Stimulated activated CD4-positive, alpha-beta T cell treated with anti-CD3 and anti-CD28 coated beads, TNF-alpha, amount 100 ng/mL, for 4 hours (primary cell): Measurements from ENCODE around the gene MAPKBP1.

ENCODE experiments used
- DNase-seq, 3 experiments: peaks; one replicate each; pipeline ENCODE4 v3.0.0-alpha.2; 2020; ENCODE audit warnings: low read depth in 3 of 3

Gene MAPKBP1

DNA sequence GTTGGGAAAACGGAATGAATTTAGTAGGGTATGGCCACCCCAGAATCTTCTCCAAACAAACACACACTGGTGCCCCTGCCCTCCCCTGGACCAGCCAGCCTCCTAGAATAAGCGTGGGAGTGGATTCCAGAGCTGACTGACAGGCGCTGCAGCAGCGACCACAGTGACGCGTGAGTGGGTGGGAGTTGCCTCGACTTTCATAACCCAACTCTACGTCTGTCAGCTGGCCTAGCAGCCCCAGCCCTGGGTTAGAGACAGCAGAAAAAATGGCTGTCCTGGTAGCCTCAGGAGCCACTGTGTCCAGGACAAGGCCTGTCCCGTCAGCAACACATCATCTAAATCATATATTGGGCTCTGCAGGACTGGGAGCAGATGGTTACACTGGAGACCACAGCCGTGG, 74.3 kb downstream of the MAPKBP1 start:
- DNase-seq: no peak

DNA sequence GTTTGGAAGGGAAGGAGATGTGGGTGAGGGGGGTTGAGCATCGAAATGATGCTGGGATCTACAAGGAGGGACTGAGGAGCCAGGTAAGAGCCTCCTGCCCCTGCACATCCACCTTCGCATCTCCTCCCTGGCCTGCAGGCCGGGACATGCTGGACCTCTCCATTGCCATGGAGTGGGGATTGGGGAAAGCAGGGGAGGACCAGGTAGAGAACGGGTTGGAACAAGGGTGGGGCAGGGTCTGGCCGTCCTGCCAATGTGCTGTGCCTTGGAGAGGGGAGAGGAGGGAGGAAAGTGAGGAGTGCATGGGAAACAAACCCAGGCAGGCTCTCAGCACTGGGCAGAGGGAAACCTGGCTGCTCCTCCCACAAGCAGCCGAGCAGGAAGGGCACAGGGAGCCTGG, 74.9 kb downstream of the MAPKBP1 start:
- DNase-seq: no peak

DNA sequence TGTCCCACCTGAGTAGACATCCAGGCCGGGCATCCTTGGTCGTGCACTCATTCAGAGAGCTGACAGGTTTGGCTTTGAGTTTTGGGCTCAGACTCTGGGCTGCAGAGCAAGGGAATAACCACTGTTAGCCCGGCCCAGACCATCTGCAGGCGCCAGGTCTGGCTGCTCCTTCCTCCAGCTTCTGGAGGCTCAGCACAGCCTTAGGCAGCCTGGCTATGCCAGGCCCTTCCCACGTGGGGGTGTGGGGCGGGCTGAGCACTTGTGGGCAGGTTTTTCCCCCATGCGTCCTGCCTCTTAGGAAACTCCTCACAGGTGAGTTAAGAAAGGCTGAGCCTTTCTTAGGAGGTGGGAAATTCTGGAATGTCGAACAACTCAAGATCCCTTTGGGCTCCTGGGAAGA, 75.6 kb downstream of the MAPKBP1 start:
- no peak for DNase-seq

DNA sequence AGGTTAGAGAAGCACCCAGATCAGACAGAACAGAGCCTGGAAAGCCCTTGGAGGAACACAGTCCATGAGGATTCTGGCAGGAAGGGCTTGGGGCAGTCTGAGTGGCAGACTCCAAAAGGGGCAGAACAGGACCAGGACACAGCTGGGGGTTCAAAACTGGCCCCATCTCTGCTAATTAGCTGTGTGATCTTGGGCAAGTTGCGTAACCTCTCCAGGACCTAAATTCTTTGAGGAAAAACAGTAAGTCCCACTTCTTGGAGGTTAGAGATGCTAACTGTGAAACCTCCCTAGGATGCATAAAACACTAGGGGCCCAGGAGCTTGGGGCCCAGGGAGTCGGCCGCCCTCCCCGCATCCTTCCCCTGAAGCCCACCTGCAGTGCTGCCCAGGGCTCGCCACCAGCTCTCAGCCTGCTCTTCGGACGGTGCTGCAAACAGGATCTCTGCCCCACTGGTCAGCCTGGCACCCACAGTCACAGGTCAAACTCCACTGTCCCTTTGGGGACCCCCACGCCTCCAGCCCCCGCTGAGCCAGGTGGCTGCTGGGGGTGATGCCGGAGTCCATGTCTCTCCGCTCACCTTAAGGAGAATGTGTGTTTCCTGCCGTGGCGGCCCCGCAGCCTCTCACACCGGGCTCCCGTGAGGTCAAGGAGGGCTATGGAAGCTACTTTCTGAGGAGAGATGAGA, 76.3 kb downstream of the MAPKBP1 start:
- DNase-seq: no peak

DNA sequence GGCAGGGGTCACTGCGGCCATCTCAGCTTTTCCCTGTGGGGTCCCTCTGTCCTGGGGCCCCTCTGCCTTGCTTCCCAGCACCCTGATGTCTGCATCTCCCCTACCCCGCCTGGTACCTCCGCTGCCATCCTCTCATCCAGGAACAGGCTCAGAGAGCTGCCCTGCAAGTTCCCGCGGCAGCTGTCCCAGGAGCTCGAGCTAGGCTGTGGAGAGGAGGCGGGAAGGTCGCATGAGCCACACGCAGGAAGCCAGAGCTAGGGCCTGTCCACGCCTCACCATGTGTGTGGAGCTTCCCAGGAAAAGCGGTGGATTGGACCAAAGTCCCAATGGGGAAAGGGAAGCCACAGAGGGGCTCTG, 76.9 kb downstream of the MAPKBP1 start:
- no peak for DNase-seq

DNA sequence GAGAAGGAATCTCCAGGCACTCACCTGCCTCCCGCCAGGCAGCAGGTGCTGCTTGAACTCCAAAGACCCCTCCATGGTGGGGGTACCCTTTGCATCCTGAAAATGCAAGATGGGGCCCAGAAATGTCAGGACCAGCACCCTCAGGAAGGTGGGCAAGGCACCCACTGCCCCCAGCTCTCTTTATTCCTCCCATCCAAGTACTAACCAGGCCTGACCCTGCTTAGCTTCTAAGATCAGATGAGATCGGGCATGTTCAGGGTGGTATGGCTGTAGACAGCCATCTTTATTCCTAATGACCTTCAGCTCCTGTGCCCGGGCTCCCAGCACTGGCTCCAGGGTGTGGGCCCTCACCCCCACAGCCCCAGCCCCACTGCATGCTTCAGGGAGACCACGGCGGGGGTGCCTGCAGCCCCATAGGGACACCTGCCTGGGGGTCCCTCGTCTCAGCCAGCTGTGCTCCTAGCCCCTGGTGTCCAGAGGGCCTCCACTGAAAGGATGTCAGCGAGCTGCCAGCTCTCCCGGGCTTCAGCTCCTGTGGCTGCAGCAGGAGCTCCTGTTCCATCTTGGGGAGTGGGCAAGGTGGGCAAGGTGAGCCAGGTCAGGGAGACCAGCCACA, 77.6 kb downstream of the MAPKBP1 start:
- DNase-seq: no peak

DNA sequence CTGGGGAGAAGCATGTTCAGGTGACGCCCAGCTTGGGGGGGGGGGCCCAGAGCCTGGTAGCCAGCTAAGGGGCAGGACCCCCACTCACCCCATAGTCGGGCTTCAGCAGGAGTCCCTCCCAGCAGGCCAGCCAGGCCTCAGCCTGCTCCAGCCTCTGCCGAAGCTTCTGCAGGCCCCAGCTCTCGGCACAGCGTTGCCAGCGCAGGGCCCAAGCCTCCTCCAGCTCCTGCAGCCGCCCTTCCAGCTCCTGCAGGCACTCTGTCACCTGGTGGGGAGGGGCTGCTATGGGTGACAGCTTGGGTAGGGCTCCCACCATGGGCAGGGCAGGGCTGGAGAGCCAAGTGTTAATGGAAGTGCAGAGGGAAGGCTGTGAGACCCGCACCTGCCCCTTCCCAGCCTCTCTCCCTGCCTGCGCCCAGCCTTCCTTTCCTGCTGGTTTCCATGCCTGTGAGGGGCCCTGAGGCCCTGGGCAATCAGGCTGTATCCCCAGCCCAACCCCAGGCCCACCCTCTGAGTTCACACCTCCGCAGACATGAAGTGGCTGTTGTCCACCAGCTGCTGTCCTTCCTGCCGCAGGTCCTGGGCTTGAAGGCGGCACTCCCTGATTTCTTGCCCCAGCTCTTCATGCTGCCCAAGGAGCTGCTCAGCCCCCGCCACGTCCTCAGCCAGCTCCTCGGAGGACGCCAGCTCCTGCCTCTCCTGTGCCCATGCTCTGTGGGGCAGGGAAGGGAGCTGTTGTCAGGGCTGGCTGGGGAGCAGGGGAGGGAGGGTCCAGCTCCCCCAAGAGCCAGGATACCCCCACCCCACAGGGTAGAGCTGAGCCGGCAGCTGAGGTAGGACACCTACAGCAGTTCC, 78.7 kb downstream of the MAPKBP1 start:
- DNase-seq: no peak

DNA sequence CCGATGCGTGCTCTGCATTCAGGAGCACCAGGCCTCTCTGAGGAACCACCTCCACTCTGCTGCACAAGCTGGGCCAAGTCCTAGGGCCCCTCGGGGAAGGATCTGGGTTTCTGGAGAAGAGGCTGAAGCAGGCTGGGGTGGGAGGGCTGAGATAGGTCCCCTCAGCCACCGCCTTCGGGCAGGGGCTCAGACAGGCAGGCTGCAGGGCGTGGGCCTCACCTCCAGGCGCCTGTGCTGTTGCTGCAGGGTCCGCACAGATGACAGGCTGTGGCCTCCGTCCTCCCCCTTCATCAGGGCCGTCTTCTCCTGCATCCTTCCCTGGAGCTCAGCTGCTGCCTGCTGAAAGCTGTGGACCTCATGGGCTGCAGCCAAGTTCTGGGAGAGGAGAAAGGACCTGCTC, 79.5 kb downstream of the MAPKBP1 start:
- DNase-seq: no peak

DNA sequence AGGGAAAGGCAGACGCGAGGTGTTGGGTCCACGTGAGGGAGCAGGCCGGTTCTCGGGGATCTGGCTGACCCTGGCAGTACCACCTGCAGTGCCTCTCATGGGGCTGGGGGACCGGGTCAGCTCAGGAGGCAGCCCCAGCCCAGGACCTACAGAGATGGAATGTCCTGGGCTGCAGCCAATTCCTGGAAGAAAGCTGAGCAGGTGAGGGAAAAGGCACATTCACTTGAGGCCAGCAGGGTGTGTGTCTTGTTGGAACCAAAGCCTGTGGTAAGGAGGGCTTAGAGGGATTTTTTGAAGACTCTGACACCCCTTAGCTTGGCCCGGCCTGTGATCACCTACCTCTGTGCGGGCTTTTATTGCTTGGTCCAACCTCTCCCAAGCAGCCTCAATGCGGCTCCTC, 80.2 kb downstream of the MAPKBP1 start:
- DNase-seq: no peak

DNA sequence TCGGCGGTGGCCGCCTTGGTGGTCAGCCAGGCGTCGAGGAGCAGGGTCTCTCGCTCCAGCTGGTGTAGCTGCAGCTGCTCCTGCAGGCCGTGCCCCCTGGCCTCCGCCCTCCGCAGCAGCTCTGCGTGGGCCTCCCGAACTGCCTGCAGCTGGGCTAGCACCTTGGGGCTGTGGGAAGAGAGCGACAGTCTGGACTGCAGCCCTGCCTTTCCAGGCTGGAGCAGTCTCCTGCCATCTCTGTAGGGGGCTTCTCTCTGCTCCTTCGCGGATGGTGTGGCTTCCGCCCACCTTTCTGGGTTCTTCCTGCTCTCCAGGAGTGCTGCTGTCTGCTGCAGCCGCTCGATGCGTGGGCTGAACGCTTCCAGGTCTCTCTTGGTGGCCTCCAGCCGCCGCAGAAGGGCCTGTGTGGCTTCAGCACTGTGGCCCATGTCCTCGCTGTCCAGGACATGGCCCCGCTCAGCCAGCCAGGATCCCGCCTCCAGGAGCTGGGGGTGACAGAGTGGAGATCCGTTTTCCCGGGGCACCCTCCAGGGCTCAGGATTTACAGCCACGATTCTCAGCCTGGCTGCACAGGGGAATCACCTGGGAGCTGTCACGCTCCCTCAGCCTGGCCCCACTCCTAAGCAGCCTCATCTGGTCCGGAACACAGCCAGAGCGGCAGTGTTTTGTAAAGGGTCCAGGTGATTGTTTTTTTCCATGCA, 81.1 kb downstream of the MAPKBP1 start:
- no peak for DNase-seq

DNA sequence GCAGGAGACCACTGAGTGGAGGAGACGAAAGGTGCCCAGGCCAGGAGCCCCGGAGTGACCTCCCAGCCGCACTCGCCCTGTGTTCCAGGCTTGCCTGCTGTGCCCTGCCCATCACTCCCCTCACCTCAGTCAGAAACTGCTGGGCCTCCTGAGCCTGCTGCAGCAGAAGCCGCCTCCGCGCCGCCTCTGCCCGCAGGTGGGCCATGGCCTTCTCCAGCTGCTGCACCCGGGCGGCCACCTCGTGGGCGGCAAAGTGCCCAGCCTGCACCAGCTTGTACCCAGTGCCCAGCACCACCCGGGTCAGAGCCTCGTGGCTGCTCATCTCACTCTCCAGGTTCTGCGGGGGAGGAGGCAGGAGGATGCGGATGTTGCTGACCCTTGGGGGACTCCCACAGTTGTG, 82.0 kb downstream of the MAPKBP1 start:
- no peak for DNase-seq

DNA sequence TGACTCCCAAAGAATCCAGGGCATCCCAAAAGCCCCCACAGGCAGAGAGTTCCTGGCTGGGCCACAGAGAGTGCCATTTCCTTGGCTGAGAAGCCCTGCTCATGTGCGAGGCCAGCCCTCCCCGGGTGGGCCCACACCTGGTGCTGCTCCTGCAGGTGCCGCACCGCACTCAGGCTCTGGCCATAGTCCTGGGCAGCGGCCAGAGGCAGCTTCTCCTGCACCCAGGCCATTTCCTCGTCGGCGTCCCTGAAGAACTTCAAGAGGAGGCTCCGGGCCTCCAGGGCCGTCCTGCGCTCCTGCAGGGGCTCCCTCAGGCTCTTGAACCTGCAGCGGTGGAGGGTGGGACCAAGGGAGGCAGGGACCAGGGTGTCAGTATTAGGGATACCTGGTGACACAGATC, 82.4 kb downstream of the MAPKBP1 start:
- DNase-seq: no peak

DNA sequence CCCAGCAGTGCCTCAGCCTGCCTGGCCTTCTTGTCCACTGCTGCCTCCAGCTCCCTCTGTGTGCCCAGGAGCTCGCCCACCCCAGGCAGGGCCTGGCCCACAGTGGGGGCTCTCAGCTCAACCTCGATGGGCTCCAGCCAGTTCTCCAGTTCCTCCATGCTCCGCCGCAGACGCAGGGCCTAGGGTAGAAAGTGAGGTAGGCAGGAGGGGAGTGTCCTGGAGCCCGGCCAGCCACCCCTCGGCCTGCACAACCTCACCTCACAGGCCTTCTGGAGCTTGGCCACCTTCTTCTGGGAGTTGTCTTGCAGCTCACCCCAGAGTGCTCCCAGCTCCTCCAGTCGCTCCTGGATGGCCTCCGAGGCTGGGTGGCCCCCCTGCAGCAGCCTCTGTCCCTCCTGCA, 83.0 kb downstream of the MAPKBP1 start:
- DNase-seq: no peak

DNA sequence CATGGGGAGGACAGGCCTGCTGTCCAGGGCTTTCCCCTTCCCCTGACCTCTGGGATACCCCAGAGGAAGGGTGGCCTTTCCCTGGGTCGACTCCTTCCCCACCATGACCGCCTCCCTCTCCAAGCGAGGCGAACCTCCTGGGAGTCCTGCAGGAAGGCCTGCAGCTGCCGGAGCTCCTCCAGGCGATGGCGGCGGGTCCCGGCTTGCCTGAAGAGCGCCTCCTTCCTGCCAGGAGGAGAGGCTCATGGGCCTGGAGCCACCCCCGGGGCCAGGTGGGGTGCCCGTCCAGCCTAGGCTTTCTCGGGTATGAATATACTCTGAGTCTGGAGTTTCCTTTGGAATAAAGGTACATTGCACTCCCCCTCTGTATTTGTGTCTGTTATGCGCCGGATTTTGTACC, 84.5 kb downstream of the MAPKBP1 start:
- DNase-seq: no peak

DNA sequence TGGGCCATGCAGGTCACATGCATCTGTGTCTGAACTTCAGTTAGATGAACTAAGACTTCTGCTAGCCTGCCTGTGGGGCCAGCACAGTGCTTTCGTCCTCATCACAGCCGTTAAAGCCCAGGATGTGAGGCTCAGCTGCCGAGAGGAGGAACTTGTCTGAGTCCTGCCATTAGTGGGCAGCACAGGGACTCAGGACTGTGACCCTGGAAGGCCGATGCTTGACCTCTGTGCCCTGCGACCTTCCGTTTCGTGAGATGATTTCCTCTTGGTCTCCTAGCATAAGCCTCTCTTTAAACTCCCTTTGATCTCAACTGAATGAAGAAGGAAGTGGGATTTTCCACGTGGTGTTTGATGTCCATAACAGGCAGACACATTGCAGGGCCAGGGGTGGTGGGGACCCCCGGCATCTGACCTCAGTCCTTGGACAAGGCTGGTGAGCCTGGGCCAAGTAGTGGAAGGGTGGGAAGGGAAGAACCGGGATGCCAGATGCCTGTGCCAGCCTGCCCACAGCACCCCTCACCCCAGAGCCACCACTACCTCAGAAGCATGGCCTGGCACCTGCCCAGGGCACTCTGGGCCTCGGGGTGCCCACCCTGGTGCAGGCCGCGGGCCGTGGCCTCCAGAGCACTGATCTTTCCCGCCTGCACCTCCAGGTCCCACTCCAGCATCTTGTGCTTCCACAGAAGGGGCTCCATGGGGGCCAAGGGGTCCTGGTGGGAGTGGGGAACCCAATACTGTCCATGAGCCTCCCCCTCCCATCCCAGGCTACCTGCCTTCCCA, 86.0 kb downstream of the MAPKBP1 start:
- DNase-seq: no peak

DNA sequence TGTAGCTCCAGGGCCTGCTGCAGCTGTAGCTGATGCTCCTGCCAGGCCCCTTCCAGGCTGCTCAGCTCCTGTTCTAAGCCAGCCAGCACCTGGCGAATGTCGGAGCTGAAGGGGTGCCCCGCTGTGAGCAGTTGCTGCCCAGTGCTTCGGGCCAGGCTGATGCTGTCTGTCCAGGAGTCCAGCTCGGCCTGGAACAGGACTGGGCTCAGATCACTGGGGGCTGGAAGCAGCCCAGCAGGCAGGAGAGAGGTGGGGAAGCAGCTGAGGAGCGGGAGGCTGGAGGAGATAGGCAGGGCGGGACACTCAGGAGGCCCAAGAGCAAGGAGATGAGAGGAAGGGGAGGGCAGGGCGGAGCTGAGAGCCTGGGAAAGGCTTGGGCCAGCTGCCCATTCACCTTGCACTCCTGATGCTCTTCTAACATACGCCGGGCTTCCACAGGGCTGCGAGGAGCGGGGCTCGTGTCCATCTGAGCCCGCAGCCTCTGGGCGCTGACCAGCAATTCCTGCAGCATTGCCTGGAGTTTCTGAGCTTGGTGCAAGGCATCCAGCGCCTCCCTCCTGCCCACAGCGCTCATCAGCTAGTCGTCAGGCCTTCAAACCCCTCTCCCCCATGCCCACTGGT, 87.6 kb downstream of the MAPKBP1 start:
- no peak for DNase-seq

DNA sequence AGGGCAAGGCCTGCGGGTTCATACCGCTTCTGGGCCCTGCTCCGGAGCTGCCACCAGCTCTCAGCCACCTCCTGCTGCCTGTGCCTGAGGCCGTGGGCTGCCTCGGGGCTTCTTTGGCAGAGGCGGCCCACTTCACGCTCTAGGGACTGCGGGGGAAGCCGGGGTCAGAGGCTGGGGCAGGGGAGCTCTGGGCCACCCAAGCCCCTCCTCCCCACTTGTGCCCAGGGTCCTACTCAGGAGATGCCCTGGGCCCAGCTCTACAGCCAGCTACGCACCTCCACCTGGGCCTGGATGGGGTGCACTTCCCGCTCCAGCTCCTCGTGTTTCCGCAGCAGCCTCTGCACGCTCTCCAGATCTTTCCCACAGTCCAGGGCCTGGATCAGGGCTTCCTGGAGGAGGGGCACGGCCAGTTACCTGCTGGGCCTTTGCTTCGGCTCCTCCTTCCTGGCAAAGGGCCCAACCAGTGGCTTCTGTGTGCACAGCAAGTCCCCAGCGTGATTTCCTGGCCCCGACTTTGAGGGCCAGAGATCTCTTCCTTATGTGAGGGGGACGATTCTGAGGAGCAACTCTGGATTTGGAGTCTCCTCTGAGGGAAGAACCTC, 88.3 kb downstream of the MAPKBP1 start:
- no peak for DNase-seq

DNA sequence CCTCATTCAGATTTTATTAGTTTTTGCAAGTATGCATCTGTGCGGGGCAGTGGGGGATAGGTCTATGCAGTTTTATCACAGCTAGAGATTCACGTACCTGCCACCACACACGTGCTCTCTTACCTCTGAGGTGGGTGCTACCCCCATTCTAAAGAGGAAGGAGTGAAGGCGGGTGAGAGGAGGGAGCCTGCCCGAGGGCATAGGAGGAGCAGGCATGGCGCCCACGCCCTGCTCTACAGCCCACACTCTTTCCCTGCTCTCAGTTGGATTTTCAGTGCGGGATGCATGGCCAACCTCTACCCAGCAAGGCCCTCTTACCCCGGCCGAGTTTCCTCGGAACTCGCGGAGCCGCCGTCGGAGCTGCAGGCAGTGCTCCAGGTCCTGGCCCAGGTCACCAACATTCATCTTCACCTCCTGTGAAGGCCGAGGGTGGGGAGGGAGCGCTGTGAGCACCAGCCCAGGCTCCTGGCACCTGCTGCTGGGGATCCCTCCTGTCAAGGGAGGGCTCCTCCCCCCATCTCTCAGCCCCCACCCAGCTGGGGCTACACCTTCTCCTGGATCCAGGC, 91.3 kb downstream of the MAPKBP1 start:
- no peak for DNase-seq

DNA sequence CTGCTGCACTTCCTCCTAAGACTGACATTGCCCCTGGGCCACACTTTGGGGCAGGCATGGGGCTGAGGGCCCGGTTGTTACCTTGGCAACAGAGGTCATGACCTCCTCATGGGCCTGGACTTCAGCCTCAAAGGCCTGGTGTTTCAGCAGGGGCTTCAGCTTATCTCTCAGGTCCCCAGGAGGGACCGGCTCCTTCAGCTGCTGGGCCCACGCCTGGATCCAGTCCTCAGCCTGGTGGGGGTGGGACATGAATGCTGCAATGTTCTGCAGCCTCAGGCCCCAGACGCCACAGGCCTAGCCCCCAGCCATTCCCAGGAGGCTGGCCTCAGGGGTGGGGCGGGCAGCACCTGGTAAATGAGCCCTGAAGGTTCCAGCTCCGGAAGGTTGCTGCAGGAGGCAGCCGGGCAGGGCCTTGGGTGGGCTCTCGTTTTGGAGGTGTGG, 92.0 kb downstream of the MAPKBP1 start:
- DNase-seq: no peak

DNA sequence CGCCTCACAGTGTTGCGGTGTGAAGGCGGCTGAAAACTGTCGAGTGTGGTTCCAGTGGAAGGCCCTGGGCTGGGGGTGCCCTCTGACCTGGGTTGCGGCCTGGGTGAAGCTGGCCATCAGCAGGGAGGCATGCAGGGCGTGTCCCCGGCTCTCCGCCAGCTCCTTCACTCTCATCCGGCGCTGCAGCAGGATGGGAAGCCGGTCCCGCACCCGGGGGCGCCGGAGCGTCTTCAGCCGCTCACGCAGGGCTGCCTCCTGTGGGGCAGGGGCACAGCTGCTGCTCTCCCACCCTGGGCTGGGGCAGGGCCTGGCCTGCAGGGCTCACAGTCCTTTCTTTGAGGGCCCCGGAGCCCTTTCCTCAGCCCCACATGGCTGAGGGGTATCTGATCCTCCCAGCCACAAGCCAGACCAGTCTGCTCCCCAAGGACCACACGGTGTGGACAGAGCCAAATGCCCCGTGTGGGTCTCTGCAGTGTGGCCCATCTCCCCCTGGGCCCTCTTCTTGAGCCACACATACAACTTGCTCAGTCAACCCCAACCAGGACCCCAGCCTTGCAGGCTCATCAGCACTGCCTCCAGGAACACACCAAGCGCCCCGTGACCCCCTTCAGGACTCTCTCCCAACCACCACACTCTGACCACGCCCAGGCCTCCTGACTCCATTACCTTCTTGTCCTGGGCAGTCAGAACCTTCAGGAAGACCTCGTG, 92.7 kb downstream of the MAPKBP1 start:
- no peak for DNase-seq
